CD4-positive, alpha-beta T cell treated with Interleukin-6 for 4 hours (primary cell): ENCODE results near the gene PRRG2.
A peak's percentile ranks its signal among the peaks of the same experiment; 100 is the strongest.

Experiments used
- DNase-seq: peaks from one replicate; pipeline ENCODE4 v3.0.0-alpha.2; 2020; ENCODE audit warnings: mixed read lengths

Gene PRRG2

DNA sequence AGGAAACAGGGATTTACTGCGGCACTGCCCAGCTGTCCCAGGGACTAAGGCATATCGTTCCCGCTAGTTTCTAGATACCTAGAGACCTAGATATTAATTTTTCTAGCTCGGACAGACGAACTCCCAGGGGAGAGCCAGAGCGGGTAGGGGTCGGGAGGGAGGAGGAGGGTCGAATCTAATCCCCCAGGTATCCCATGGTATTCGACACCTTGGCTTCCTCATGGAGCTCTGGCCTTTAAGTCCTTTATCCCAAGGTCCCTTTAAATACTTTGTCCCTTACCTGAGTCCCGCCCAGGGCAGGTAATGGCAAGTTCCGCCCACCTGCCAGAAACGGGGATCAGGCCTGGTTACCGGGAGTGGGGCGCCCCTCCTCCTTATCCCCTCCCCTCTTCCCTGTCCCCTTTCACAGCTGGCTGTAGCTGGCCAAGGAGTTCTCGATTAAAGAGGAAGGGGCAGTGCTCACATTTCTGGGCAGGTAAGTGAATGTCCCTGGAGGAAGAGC lies at the start of gene PRRG2:
TSS of gene PRRG2 (plus strand) at position 310 of the 502 bp plus-strand sequence. CDS start 1,904 bp downstream, outside the sequence.
- DNase-seq = no peak

DNA sequence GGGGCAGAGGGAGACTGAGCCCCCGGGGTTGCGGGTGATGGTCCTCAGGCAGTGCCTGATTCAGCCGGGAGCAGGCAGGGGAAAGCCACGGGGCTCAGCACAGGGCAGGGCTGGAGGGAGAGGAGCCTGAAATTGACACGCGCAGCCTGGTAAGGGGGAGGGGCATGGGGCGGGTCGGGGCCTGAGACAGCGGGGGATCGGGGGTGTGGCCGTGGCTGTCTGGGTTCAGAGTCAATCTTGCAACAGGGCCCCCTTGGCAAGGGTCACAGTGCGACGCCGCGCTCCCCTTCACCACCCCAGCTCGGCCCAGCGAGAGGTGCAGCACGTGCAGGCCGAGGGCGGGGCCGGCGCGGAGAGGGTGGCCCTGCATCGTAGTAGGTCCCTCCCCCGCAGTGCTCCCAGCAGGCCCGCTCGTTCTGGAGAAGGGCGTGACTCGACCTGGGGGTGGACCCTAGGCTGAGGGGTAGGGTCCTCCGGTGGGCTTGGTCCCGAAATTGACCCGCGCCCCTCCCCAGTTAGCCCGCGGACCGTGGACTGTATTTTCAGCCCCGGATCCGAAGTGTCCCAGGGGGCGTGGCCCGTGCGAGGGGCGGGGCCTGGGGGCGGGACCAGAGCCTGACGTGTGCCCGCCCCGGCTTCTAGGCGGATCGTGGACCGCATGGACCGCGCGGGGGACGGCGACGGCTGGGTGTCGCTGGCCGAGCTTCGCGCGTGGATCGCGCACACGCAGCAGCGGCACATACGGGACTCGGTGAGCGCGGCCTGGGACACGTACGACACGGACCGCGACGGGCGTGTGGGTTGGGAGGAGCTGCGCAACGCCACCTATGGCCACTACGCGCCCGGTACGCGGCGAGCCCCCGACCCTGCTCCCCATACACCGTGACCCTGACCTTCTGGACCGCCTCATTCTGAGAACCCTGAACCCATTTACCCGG lies 47.3 kb upstream of the PRRG2 start:
- DNase-seq = peak; percentile 87

DNA sequence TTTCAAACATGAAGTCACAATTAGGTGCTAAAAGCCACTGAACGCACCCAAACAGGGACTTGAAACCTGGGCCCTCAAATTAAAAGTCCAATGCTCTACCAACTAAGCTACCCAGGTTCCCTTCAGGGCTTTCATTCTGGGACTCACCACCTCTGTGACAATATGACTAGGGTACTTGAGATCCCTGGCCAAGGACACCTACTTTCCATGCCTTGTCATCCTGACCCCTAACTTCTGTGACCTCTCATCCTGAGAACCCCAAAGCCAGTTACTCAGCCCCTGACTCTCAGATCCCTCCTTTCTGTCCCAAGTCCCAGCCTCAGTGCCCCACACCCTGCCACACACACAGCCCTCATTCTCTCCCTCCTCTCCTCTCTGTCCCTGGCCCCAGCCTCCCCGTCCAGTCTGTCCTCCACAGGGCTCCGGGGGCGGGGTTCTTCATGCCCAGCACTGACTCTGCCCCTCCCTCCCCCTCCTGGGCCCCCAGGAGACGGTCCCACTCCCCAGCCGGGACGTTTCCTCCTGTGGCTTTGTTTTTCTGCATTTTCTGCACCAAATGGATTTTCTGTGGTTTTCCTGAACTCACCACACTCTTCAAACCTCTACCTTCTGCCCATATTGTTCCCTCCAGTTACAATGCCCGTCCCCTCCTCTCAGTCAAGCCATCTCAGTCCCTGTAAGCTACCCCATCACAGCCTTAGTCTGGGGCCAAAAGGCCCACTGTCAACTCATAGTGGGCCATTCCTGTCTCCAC lies 46.3 kb upstream of the PRRG2 start:
- DNase-seq = no peak

DNA sequence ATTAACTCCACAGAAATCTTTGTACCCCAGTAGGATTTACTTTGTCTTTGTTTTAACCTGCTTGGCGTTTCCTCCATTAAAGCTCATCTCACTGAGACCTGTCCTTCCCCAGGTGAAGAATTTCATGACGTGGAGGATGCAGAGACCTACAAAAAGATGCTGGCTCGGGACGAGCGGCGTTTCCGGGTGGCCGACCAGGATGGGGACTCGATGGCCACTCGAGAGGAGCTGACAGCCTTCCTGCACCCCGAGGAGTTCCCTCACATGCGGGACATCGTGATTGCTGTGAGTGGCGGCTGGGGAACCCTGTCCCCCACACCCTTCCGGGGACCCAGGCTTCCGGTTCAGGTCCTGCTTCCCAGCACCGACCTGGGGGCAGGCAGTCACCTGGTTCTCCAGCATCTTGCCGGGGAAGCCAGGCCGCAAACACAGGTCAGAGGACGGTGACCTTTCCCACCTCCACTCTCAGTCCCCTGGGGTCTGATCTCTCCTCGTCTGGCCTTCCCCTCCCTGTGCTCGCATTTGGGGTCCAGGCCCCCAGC lies 44.1 kb upstream of the PRRG2 start:
- no peak for DNase-seq

DNA sequence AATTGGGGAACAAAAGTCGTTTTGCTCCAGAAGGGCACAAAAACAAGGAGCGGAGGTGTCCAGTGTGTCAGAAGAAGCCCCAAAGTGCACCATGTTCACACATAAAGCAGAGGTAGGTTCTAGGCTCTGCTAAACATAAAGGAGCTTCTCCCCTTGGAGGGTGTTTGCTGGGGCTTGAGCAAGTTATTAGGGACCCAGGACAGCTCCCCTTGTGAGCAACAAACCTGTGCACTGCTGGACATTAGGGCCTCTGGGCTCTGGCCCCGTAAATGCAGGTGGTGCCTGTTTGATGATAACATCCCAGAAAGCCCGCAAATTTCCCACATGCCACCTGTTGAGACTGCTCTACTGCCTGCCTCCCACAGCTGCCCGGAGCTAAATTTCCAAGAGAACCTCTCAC lies 42.5 kb upstream of the PRRG2 start:
- DNase-seq = no peak

DNA sequence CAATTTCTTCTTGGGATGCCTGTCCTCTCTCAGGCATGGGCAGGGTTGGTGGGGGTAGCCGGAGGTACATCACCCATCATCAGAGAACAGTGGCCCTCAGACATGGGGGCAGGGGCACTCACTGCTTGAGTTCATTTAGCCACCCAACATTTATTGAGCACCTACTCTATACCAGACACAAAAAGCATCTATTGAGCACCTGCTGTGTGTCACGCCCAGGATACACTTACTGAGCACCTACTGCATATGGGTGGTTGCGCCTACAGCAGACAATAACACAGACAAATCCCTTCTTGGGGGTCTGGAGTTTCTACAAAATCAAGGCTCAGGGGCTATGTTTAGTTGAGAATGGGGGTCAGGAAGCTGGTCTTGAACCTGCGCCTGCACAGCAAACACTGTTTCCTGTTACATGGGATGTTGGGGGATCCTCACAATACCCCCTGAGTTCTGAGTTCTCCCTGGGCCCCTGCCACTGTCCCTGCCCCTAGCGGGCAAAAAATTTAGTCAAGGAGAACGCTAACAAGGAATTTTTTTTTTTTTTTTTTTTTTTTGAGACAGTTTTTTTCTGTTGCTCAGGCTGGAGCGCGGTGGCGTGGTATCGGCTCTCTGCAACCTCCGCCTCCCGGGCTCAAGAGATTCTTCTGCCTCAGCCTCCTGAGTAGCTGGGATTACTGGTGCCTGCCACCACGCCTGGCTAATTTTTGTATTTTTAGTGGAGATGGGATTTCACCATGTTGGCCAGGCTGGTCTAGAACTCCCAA lies 41.7 kb upstream of the PRRG2 start:
- no peak for DNase-seq

DNA sequence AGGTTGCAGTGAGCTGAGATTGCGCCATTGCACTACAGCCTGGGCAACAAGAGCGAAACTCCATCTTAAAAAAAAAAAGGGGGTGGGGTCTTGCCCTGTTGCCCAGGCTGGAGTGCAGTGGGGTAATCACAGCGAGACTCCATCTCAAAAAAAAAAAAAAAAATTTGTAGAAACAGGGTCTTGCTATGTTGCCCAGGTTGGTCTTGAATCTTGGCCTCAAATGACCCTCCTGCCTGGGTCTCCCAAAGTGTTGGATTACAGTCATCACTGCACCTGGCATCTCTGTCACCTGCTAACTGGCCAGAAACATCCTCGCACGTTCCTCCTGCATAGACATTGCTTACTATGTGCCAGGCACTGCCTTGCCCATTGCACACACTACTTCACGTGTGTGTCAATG lies 39.2 kb upstream of the PRRG2 start:
- no peak for DNase-seq

DNA sequence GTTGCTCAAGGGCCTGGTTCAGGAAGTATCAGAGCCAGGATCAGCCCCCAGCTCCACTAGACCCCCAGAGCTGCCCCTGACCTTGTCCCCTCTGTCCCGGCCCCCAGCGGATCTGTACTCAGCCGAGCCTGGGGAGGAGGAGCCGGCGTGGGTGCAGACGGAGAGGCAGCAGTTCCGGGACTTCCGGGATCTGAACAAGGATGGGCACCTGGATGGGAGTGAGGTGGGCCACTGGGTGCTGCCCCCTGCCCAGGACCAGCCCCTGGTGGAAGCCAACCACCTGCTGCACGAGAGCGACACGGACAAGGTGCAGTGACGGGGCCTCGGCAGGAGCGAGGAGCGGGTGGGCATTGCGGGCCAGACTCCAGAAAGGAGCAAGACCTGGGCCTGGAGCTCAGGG lies 38.7 kb upstream of the PRRG2 start:
- DNase-seq = no peak

DNA sequence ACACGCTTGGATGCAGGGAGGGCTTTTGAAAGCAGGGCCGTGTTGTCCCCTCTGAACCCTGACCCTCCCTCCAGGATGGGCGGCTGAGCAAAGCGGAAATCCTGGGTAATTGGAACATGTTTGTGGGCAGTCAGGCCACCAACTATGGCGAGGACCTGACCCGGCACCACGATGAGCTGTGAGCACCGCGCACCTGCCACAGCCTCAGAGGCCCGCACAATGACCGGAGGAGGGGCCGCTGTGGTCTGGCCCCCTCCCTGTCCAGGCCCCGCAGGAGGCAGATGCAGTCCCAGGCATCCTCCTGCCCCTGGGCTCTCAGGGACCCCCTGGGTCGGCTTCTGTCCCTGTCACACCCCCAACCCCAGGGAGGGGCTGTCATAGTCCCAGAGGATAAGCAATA lies 38.1 kb upstream of the PRRG2 start:
- no peak for DNase-seq

DNA sequence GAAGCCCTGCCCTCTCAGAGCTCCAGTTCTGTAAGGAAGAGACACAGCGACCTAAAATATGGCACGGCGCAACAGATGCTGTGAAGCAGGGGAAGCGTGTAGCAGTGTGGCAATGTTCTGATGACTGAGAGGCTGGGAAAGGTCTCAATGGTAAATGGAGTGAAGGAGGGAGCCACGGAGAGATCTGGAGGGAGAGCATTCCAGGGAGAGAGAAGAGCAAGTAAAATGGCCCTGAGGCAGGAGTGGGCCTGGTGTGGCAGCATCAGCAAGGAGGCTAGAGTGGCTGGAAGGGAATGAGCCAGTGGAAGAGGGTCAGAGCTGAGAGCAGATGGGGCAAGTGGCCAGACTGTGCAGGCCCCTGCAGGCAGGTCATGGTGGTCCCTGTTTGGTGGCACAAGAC lies 37.0 kb upstream of the PRRG2 start:
- DNase-seq = no peak

DNA sequence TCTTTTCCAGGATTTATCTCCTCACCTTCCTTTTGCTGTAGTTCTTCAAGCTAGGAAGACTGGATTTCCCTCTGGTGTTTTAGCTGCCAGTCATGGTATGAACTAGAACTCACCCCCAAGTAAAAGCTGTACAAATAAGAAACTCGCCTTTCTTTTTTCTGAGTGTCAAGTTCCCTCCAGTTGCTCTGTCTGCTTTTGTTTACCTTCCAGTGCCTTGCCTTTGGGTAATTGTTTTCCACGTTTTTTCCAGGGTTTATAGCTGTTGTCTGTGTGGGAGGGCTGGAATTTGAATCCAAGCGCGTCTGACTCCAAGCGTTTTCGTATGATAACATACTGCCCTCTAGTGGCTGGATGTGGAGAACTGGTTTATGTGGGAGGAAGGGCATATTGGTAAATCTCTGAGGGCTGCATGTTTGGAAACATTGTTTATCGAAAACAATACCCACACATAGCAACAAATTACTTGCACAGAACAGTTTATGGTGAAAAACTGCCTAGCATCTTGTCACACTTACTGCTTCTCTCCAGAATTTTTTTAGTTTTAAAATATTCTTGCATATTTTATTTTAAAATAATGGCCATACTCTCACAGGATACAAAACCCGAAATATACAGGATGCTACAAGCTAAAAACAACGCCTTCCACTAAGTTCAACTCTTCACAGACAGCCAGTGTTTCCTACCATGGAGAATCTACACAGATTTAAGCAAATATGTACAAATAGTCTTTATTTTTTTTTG lies 34.1 kb upstream of the PRRG2 start:
- DNase-seq = peak; percentile 76

DNA sequence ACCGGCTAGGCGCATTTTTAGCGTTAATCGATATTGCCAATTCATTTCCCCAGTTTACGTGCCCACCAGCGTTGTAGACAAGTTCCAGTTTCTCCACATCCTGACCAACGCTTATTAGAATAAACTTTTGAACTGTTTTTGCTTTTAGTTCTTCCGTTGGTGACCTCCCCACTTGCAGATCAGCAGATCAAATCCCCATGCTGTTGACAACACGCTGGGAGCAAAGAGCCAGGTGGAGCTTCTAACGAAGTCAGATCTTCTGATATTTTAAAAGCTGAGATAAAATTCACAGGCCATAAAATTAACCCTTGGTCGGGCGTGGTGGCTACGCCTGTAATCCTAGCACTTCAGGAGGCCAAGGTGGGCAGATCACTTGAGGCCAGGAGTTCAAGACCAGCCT lies 32.1 kb upstream of the PRRG2 start:
- DNase-seq = peak; percentile 32

DNA sequence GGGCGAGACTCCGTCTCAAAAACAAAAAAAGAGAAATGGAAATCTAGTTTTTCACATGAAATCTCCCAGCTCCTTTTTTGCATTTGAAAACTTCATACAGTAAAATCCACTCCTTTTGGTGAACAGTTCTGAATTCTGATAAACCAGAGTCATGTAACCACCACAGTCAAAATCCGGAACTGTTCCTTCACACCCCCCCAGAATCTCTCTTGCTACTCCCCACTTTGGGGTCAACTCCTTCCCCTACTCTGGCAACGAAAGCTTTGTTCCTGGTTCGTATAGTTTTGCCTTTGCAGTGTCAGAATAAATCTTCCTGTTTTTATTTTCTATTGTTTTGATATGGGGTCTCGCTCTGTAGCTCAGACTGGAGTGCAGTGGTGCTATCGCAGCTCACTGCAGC lies 29.6 kb upstream of the PRRG2 start:
- no peak for DNase-seq

DNA sequence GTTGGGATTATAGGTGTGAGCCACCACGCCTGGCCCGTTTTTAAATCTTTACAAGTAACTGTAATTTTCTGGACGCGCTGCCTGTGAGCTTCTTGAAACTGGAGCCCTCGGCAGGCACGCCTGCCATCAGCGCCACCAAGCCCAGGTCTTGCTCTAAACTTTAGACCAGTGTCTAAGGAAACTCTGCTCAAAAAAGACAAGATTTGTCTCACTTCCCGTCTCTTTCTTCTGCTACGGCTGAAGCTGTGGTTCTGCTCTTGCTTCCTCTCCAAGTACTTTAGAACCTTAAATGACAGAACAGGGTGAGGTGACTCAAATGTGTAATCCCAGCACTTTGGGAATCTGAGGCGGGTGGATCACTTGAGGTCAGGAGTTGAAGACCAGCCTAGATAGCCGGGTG lies 28.4 kb upstream of the PRRG2 start:
- DNase-seq = peak; percentile 69

DNA sequence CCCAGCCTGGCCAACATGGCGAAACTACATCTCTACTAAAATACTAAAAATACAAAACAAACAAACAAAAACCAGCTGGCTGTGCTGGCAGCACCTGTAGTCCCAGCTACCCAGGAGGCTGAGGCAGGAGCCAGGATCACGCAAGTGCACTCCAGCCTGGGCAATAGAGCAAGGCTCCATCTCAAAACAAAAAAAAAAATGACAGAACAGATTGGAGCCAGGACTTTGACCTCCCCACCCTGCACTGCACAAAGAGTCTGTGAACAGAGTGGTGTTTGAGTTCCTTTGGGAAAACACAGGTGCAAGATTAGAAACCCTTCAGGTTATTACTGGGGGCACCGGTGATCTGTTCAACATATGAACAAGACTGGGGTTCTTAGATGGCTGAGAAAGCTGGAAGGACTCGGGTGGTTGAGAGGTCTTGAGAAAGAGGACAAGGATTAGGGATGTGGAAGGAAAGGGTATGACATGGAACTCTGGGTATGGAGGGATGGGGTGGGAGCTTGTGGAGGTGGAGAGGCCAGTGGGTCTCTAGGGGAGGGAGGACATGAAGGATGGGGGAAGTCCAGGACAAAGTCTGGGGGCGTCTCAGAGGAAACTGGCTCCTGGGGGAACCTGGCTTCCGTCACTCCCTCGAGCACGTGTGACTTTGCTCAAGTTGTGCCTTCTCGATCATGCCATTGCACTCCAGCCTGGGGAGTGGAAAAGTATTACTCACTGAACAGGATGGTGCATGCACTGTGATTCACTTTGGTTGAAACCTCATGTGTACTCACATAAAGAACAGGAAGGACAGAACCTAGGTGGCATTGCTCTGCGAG lies 27.5 kb upstream of the PRRG2 start:
- peak; percentile 71 for DNase-seq

DNA sequence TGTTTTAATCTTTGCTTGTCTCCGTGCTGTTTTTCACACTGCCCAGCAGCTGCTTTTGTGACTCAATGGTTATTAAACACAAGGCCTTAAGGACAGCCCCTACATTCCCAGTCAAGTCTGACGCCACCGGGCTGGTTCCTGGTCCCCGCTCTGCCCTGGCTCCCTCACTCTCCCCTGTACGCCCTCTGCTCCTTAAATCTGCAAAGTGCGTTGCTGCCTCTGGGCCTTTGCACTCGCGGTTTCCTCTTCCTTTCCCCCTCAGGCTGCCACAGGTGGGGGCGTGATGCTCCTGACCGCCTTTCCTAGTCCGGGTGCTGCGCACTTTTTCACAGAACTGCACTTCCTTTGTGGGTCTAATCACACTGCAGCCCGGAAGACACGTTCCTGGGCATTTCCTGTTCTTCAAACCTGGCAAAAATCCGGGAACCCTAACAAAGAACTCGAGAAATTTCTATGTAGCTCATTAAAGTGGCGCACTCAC lies 26.4 kb upstream of the PRRG2 start:
- peak; percentile 77 for DNase-seq

DNA sequence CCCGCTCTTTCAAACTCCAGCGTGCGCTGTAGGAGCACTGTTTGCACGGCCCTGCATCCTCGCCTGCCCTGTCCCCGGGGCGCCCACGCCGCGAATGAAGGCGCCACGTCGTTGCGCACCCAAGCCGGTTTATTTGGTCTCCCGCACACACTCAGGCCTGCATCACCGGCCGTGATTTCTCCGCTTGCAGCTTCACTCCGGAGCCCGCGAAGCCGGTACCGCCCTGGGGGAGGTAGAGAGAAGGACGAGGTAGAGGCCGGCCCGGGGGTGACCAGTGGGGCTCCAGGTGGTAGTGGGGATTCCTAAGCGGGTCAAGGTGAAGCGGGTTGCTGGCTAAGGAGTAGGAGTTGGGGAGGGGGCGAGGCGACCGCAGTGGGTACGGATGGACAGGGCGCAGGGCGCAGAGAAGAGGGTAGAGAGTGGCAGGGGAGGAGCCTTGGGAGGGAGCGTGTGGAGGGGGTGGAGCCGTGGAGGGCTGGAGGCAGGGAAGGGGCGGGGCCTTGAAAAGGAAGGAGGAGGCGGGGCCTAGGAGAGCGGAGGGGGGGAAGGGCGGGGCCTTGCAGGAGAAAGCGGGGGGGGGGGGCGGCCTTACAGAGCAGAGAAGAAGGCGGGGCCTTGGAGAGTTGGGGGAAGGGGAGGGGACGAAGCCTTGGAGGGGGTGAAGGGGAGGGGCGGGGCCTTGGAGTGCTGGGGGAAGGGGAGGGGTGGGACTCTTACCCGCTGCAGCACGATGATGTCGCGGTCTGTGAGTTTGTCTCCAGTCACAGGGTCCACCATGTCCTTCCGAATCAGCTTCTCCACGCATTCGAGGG lies 25.3 kb upstream of the PRRG2 start:
- peak; percentile 89 for DNase-seq

DNA sequence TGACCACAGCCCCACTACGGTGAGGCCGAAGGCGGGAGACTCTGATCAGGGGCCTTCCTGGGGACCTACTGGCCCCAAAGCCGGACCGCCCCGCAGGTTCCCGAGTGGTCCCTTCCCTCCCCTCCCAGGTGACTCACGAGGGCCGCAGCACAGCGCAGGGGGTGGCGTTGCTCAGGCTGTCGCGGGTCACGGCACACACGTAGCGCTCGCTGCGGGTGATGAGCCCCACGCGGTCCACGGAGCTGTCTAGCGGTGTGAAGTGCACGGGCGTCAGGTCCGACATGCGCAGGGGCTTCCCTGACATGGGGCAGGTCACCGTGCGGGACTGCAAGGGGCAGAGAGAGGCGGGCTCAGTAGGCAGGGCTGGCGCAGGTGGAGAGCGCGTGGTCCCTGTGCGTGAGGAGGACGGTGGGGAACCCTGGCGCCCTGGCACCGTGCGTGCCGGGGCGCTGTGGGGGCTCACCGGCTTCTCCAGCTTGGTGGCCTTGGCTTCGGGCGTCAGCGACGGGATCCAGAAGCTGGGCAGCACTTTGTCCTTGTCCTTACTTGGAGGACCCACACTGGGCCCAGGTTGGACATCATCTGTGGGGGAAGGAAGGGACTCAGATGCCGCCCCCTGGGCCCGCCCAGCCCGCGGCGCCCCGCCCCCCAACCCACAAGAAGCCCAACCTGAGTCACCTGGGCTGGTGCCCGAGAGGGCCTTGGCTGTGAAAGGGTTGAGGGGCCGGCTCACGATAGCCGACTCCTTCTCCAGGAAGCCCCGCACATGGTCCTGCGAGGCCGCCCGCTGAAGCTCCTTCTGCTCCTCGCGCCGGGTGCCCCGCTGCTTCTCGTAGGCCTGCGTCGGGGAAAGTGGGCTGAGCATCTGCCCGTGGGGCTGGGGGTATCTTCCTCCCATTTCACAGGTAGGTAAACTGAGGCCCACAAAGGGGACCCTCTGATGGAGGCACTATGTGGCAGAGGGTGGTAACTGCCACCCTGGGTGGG lies 24.4 kb upstream of the PRRG2 start:
- peak; percentile 53 for DNase-seq
